ENCODE data around the gene LYPD6B. TPM values are rescaled to one million over a fixed set of nuclear protein-coding genes. Genes with fewer than 3 reads are reported as not detected.
A peak's percentile ranks its signal among the peaks of the same experiment; 100 is the strongest.

Gene LYPD6B
- total RNA-seq, 2 experiments from 2014 or later = not detected

DNA sequence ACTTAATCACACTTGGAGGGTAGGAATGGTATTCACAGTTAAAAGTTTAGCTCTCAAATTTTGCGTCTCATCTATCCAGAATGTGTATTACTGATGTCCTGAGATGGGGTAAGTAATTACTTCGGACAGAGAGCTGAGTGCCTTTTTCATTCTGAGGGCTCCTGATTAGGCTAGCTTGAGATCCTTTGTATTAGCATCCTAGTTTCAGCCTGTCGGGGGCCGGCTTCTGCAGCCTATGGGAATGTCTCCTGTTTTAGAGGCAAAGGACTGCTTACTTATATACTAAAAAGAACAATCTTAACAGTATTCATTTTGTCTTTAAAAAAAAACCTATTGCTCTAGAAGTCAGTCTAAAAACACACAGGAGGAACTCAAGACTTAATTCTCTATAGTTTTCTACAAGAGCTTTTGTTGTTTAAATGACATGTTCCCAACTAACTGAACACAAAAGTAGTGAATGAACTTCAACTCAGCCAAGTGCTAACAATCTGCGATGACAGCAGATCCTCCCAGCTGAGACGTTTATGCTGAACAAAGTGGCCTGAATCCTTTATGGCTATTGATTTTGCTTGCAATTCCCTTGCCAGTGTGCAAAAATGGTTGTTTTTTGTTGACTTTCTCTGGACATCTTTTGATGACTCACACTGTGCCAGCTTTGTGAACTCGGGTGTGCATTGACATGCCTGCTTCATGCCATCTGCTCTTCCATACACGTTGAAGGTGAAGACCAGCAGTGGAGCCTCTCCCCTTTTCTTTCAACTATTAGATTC is 118.7 kb downstream of the LYPD6B start:
- POLR2A ChIA-PET = interaction anchor here (0.7 to 1.1 kb wide), 3 partner anchors 21 to 121 kb away, joined by 3 to 4 read pairs (median 3); no protein-coding TSS in a partner anchor
- Histone ChIP-seq H3K36me3 (ENCODE audit: insufficient read depth, low read length) (no peaks in the 10 kb centered on the region), H3K9me2 (ENCODE audit: insufficient read depth, low read length) (no peaks in the 10 kb centered on the region), H3K4me3 (ENCODE audit: low read depth, low read length, poor library complexity, severe bottlenecking) (no peak overlapping the region), H3K4me1 (ENCODE audit: insufficient read depth, low read length, poor library complexity, severe bottlenecking) (peaks cover 34% of the 10 kb centered on the region), H2AFZ (ENCODE audit: low read length) (no peak overlapping the region), H3K4me2 (ENCODE audit: low read length) (no peak overlapping the region), H3K9me3 (ENCODE audit: low read length) (no peaks in the 10 kb centered on the region), H3K79me2 (ENCODE audit: insufficient read depth, low read depth, low read length) (no peaks in the 10 kb centered on the region), H3K27ac (ENCODE audit: low read depth, low read length, poor library complexity, severe bottlenecking) (no peak overlapping the region), H4K20me1 (ENCODE audit: insufficient read depth, low read length) (no peaks in the 10 kb centered on the region)
- CTCF ChIA-PET (ENCODE audit: unreplicated experiment) = no interaction called here
- no peak for DNase-seq (ENCODE audit: low spot score)
- no TSS peak for BruUV-seq (replicated peaks)
- TF ChIP-seq EZH2phosphoT487 (IDR thresholded peaks at IDR 0.05; ENCODE audit: borderline replicate concordance, low read depth, low read length) = no peak
- TF ChIP-seq, protein P1, sequence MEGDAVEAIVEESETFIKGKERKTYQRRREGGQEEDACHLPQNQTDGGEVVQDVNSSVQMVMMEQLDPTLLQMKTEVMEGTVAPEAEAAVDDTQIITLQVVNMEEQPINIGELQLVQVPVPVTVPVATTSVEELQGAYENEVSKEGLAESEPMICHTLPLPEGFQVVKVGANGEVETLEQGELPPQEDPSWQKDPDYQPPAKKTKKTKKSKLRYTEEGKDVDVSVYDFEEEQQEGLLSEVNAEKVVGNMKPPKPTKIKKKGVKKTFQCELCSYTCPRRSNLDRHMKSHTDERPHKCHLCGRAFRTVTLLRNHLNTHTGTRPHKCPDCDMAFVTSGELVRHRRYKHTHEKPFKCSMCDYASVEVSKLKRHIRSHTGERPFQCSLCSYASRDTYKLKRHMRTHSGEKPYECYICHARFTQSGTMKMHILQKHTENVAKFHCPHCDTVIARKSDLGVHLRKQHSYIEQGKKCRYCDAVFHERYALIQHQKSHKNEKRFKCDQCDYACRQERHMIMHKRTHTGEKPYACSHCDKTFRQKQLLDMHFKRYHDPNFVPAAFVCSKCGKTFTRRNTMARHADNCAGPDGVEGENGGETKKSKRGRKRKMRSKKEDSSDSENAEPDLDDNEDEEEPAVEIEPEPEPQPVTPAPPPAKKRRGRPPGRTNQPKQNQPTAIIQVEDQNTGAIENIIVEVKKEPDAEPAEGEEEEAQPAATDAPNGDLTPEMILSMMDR (conservative IDR thresholded peaks at IDR 0.05; ENCODE audit: low read length) = no peak
- intact Hi-C loops (cut with micrococcal nuclease; ENCODE audit: unreplicated experiment) = no loop called here

DNA sequence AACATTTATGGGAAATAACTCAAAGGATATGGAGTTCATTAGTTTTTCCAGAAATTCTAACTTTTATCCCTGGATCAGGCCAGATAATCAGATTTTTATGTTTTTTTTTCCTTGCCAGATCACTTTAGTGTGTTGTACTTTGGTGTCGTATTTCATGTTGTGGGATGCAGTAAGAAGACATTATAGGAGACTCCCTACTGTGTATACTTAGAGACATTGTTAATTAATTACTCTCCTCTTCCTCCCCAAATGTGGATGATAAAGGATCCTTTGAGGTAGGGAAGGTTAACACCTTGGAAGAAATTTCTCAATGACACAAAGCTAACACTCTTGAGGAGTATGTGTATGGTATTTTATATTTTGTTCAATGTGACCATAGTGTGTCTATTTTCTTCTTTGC is 120.5 kb downstream of the LYPD6B start:
- TF ChIP-seq, protein P1 (conservative IDR thresholded peaks at IDR 0.05; ENCODE audit: low read length) = no peak
- TF ChIP-seq EZH2phosphoT487 (IDR thresholded peaks at IDR 0.05; ENCODE audit: borderline replicate concordance, low read depth, low read length) = no peak
- H4K20me1 ChIP-seq (ENCODE audit: insufficient read depth, low read length) = no peaks in the 10 kb centered on the region
- no peaks in the 10 kb centered on the region for H3K9me3 ChIP-seq (ENCODE audit: low read length)
- no peak overlapping the region for H3K4me3 ChIP-seq (ENCODE audit: low read depth, low read length, poor library complexity, severe bottlenecking)
- H3K9me2 ChIP-seq (ENCODE audit: insufficient read depth, low read length) = no peaks in the 10 kb centered on the region
- no peak overlapping the region for H2AFZ ChIP-seq (ENCODE audit: low read length)
- ChIA-PET POLR2A (no interaction called here), CTCF (ENCODE audit: unreplicated experiment) (no interaction called here)
- no peaks in the 10 kb centered on the region for H3K36me3 ChIP-seq (ENCODE audit: insufficient read depth, low read length)
- H3K4me2 ChIP-seq (ENCODE audit: low read length) = no peak overlapping the region
- BruUV-seq (replicated peaks) = no TSS peak
- DNase-seq (ENCODE audit: low spot score) = no peak
- no peak overlapping the region for H3K27ac ChIP-seq (ENCODE audit: low read depth, low read length, poor library complexity, severe bottlenecking)
- H3K4me1 ChIP-seq (ENCODE audit: insufficient read depth, low read length, poor library complexity, severe bottlenecking) = peaks cover 43% of the 10 kb centered on the region
- H3K79me2 ChIP-seq (ENCODE audit: insufficient read depth, low read depth, low read length) = no peaks in the 10 kb centered on the region
- intact Hi-C loops (cut with micrococcal nuclease; ENCODE audit: unreplicated experiment) = no loop called here

DNA sequence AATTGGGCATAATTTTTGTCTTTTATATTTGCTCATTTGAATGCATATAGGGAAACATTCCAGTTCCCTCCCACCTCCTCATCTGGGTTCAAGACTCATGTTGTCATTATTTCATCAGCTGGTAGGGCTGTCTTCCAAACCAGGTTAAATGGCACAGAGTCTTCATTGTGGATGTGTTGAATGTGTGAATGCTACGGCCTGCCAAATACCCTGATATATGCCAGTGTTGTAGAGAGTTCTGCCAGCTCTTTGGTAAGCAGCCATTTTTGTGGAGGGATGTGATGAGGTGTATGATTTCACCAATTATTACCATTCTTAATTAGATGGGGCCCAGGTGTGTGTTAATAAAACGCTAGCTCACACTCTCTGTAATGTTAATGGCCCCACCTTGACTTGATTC is 121.7 kb downstream of the LYPD6B start:
- H3K27ac ChIP-seq (ENCODE audit: low read depth, low read length, poor library complexity, severe bottlenecking) = peak overlapping the region; percentile 61
- H3K4me1 ChIP-seq (ENCODE audit: insufficient read depth, low read length, poor library complexity, severe bottlenecking) = peaks cover 47% of the 10 kb centered on the region
- ChIA-PET POLR2A (interaction anchor here (0.7 to 3.1 kb wide), 5 partner anchors 8 to 507 kb away, joined by 3 to 14 read pairs (median 3); no protein-coding TSS in a partner anchor), CTCF (ENCODE audit: unreplicated experiment) (no interaction called here)
- H3K79me2 ChIP-seq (ENCODE audit: insufficient read depth, low read depth, low read length) = no peaks in the 10 kb centered on the region
- no peaks in the 10 kb centered on the region for H4K20me1 ChIP-seq (ENCODE audit: insufficient read depth, low read length)
- H3K36me3 ChIP-seq (ENCODE audit: insufficient read depth, low read length) = no peaks in the 10 kb centered on the region
- H3K9me2 ChIP-seq (ENCODE audit: insufficient read depth, low read length) = no peaks in the 10 kb centered on the region
- peak overlapping the region; percentile 82 for H3K4me2 ChIP-seq (ENCODE audit: low read length)
- peak overlapping the region; percentile 43; the same call in 1 of the 2 replicates for H2AFZ ChIP-seq (ENCODE audit: low read length)
- BruUV-seq (replicated peaks) = no TSS peak
- peak overlapping the region; percentile 47 for H3K4me3 ChIP-seq (ENCODE audit: low read depth, low read length, poor library complexity, severe bottlenecking)
- no peaks in the 10 kb centered on the region for H3K9me3 ChIP-seq (ENCODE audit: low read length)
- intact Hi-C loops (cut with micrococcal nuclease; ENCODE audit: unreplicated experiment) = loop anchor here (2.0 to 10.0 kb wide), 2 partner anchors 139 to 505 kb away; no protein-coding TSS in a partner anchor
- DNase-seq (ENCODE audit: low spot score) = no peak
- TF ChIP-seq EZH2phosphoT487 (IDR thresholded peaks at IDR 0.05; ENCODE audit: borderline replicate concordance, low read depth, low read length) = no peak
- TF ChIP-seq, protein P1 (conservative IDR thresholded peaks at IDR 0.05; ENCODE audit: low read length) = no peak
